GM21360 (cell line): ENCODE data around the gene ADORA1.

Source experiments
- ATAC-seq: cut with Tn5 transposase; IDR thresholded peaks from one replicate; pipeline ENCODE4 v1.9.1; 2021; ENCODE audit warnings: mild to moderate bottlenecking, moderate library complexity; ENCODE audit not compliant: unreplicated experiment

Gene ADORA1

DNA sequence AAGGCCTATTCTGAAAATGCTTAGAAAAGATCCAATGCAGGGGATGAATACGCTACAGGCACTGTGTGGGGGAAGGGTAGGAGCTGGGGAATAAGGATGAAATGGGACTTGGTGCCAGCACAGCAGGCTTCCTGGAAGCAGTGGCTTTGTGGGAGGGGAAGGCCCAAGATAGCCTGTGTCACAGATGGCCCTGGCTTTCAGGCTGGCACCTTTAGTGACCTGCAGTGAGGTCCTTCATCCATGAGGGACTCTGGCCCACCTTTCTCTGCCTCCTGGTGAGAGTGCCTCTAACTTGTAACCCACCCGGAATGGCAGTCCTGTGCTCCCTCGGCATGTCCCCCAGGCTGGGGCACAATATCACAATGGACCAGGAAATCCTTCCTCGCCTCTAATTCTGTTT lies 58.1 kb downstream of the ADORA1 start:
- no peak for ATAC-seq

DNA sequence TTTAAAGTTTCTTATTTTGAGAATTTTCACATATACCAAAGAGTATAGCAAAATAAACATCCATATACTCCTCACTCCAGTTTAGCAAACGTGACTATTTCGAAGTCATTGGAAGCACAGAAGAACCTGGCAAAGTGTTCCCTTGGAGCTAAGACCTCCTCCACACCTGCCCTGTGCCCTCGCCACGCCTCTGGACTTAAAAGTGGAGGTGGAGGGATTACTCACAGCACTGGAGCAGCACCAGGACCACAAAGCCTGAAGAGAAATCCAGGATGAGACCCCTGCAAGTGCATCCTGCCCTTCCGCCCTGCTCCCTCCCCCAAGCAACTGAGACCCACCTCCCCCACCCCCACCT lies 58.5 kb downstream of the ADORA1 start:
- ATAC-seq, result no peak

DNA sequence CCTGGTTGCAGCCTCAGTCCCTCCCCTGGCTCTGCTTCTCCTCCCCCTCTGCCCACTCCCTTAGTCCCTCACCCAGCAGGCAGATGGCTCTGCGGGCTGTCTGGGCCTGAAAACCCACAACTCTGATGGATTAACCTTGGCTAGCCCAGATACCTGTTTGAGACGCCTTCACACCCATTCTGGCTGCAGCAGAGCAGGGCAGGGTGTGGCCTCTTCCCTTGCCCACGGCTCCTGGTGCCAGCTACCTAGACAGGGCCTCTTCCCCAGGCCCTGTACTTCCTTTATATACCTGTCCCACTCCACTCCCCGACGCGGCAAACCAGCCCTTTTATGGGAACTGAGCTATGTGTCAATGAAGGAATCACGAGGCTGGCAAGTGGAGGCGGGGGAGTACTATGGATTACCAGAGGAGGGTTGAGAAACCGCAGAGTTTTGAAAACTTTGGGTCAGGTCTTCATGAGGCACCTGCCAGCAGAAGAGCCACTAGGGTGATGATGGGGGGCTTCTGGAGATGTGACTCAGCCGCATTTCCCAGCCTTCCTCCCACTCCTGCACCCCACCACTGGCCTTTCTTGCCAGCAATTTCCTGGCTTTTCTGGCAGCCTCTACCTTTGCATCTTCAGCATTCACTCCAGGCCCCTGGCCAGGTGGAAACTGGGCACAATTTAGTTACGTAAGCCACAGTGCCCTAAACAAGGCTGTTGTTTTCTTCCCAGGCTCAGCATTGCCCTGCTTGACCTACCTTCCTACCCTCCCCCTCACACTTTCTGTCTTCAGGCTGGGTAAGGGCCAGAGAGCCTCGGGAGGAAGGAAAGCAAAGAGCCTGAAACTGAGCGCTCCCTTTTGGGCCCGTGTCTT lies 59.1 kb downstream of the ADORA1 start, which contains the start of gene CHI3L1:
Gene CHI3L1 (minus strand): TSS at position 259 of the 858 bp plus-strand sequence. CDS start 81 bp downstream, at position 178.
- no peak for ATAC-seq

DNA sequence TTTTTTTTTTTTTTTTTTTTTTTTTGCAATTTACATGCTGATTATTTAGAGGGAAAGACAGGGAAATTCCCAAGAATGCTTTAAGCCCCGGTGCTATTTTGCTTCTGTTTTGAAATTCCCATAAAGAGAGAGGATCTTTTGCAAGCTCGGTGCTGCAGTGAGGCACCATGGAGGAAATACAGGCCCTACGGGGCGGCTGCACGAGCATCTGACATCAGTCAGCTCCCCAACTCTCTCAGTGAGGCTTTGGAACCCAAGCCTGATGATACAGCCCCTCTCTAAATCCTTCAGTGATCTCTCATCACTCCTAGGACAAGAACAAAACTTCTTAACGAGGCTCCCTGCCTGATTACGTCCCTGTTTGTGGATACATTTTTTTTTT lies 59.8 kb downstream of the ADORA1 start:
- no peak for ATAC-seq

DNA sequence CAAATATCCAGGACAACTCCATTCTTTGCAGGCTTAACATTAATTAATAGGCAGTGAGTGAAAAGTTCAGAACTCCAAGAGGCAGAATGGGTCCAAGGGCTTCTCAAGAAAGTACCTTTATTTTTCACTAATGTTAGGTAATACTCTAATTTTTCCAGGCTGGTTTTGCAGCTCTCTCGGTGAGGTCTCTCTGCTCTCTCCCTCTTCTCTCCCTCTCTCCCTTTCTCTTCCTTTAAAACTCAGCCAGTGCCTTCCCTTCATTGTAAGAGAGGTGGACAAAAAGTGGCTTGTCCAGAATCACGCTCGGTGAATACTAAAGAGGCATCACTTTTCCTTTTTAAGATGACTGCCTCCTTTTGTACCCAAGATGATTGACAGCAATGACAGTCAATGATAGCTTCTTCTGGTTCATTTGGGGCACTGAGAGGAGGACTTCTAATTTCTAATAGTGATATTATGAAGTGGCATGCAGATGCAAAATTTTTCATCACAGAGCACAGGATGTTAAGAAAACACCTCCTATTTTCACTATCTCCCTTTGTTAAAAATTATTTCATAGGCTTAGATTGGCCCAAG lies 60.3 kb downstream of the ADORA1 start:
- ATAC-seq, result no peak

DNA sequence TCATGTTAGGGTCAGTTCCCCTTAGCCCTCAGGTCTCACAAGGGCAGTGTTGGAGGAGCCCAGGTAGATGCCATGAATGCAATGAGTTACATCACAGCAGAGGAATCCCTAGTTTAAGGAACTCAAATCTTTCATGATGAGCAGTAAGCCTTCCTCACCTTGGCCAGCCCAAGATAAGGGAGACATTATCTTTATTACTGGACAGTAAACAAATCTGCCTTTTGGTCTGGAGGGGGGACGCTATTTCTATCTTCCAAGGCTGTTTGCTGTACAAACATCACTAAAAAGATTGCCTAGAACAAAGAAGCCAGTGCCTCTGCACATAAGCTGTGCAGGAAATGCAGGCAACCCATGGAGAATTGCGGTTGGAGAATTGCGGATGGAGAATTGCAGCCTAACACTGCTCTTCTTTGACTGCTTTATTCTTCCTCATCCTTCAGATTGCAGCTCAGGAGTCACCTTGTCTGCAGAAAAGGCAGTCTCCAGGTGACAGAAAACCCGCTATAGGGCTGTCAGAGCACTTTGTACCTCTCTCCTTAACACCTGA lies 61.2 kb downstream of the ADORA1 start:
- no peak for ATAC-seq

DNA sequence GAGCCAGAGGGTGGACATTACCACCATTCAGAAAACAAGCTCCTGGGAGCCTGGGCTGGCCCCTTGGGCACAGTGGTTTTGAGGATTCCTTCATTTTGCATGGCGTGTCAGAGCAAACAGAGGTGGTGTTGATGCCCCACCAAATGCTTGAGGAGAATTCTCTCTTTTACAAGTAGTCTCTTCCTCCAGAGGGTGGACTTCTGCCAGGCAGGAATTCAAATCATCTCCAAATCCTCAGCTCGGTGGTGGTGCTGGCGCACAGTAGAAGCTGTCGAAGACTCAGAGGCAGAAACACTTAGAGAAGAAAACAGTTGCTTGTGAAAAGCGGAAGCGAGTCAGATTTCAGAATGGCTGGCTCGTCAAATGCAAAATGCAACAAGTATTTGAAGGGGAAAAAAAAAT lies 62.4 kb downstream of the ADORA1 start:
- no peak for ATAC-seq

DNA sequence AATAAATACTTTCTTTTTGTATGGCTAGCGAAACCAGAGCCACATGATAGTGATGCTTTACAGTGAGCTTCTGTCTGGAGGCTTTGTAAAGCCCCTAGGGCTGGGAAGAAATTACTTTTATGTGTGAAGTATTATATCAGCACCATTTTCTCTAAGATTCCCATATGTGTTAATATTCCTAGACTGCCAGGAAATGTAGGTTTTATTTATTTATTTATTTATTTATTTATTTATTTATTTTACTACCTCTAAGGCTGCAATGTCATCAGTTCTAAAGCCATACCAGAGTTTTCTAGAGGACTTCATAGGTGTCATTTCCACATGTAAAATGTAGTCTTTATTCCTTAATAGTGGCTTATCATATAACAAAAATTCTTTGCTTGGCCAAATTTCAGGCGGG lies 63.4 kb downstream of the ADORA1 start:
- no peak for ATAC-seq

DNA sequence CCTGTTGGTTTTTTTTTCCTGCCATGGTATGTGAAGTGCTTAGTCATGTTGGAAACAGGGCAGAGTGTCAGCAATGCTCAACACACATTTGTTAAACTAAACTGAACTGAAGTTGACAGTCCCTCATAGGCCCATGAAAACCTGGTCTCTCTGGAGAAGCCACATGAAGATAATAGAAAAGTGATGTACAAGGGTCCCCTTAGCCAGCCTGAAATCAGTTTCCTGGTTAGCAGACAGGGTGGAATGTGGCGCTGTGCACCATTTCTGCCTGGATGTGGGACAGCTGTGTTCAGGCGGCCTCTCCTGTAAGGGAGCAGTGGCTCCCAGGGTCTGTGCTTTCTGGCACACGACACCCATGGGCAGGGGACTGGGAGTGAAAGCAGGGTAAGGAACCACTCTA lies 68.8 kb downstream of the ADORA1 start:
- ATAC-seq, result no peak

DNA sequence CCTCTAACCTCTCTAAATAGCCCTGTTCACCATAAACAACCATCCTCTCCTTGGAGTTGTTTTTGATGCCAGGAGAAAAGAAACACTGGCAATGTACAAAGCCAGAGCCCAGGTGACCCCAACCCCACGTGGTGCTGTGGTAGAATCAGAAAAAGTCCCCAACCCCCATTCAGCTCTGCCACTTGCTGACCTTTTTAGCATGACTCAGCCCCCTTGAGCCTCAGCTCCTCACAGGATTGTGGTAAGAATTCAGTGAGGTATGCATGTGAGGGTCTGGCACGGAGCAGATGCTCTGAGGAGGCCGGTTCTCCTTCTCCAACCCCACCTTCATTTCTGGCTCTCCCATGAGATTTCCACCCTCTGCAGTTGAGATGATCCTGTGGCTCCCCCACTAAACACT lies 70.1 kb downstream of the ADORA1 start:
- no peak for ATAC-seq

DNA sequence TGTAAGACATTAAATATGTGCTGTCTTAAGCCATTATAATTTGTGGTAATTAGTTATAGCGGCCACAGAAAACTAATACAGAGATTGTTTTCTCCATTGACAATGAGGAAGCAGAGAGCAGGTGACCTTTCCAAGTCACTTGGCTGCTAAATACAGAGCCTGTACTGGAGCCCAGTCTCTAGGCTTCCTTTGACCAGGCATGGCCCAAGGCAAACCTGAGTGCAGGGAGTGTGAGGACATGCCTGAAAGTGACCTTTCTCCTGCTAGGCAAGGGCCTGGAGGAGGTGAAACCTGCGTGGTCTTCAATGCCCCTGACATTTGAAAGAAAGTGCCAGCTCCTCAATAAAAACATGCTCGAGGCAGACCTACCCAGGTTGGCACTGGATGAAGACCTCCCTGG lies 71.5 kb downstream of the ADORA1 start:
- no peak for ATAC-seq

DNA sequence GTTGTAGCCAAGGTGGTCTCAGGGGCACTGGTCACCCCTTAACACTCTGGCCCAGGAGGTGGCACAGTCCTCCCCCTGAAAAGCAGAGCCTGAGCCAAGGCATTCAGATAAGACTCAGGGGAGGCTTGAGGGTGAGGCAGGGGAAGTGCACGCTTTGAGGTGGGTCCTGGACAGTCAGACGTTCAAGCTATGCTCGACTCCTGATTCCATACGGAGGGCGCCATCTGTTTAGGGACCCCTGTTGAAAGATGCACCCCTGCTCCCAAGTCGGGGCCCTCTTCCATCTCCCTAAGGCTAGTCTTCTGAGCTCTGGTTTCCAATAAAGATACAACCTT lies 71.9 kb downstream of the ADORA1 start:
- ATAC-seq, result no peak

DNA sequence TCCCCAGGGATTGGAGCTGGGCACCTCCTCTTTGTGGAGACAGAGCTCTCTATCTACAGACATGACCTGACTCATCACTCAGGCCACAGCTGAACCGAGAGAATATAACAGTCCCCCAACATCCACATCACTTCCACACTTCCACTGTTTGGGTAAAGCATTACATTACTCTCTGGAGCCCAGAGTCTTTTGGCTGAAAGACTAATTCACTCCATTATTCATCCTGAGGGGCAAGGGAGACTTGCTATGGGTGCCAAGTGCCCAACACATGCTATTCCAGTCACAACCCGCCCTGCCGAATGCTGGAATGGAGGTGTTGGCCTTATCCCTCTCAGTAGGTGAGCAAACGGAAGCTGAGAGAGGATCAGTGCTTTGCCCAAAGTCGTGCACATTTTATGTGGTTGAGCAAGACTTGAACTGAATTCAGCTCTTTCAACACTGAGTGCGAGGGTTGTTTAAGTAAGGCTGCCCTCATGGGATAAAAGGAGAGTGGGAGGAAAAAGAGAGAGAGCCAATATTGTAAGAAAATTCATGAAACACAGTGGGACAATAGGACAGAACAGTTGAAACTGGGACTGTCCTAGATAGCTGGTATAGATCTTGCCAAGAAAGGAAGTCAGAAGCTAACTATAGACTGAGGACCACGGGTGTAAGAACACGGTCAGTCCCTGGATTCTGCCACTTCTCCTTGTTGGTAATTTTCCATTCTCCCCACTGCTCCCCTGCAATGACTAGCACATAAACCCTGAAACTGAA lies 72.5 kb downstream of the ADORA1 start:
- ATAC-seq, result no peak

DNA sequence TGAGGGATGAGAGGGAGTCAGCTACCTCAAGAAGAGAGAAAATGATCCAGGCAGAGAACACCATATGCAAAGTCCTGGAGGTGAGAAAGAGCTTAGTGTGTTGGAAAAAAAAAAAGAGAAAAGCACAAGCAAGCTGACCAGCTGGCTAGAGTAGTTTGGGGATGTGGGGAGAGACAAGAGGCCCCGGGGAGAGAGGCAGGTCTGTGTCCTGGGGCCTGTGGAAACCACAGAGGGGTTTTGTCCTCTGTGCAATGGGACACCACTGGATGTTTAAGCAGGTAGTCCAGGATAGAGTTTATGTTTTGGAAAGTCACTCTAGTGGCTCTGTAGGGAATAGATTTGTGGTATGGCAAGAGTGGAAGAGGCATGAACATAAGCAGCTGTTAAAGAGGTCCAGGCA lies 73.4 kb downstream of the ADORA1 start:
- no peak for ATAC-seq

DNA sequence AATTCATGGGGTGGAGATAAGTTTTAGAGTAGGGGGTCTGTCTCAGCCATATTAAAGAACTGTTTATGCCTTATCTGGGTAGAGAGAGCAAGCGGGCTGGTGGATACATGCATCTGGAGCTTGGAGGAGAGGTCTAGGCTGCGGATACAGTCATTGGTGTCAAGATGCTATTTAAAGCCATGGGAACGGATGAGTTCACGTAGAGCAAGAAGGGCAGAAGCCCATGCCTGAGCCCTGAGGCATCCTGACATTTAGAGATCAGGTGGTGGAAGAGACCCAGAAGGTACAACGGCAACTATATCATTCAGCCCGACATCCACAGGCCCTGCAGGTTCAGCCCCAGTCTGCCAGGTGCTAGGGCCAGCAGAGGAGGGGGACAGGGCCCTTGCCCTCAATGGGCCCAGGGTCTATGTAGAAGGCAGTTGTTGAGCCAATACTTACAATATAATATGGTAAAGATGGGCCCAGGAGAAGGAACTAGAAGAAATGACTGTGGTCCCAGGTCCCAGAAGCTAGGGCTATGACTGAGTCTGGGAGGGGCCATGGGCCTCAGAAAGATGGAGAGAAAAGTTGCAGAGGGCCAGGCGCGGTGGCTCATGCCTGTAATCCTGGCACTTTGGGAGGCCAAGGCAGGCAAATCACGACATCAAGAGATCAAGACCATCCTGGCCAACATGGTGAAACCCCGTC lies 74.1 kb downstream of the ADORA1 start:
- ATAC-seq, result no peak

DNA sequence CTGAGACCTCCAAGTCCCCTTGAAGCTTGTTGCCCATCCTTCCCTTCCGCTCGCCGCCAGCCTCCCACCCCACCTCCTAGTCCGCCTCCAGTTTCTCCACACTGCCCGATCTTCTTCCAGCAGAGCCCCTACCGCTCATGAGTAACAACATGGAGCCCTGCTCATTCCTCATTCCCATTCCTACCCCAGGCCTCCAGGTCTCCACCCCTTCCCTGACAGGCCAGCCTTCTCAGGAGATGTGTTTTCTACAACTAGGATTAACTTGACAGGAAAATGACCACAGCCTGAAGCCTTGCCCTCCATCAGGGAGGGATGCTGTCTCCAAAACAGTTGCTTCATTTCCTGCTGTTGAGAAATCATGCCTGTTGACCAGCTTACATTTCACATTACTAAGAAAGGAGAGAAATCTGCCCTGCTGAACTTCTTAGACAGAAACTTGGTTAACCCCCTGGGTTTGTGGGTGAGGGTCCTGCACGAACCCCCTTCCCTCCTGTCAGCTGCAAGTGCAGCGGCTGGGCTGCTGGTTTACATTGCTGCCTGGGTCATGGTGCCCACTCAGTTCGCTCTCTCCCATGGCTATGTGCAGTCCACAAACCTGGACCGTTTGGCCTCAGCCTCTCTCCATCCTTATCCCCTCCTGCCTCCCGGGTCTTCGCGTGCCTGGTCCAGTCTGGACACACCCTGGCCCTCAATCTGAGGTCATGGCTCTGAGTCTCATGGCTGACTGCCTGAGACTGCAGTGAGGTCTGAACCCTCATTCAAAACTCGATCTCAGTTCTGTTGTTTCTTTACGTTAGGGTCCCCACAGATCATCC lies 75.1 kb downstream of the ADORA1 start:
- no peak for ATAC-seq

DNA sequence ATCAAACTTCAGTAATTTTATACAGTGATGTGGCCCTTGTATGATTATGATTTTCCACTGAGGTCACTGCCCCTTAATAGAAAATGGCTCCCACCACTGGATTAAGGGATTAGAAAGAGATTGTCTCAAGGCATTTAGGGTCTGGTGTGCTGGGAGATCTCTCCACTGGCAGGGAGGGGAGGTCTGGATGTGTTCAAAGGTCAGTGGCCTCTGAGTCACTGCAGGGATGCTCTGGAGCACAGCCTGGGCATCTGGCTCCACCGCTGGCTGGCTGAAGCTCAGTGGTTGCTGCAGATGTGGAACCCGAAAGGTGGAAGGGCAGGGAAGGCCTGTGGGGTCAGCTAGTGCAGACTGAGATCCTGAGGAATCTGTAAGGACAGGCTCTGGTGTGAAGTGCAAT lies 77.2 kb downstream of the ADORA1 start:
- ATAC-seq, result no peak

DNA sequence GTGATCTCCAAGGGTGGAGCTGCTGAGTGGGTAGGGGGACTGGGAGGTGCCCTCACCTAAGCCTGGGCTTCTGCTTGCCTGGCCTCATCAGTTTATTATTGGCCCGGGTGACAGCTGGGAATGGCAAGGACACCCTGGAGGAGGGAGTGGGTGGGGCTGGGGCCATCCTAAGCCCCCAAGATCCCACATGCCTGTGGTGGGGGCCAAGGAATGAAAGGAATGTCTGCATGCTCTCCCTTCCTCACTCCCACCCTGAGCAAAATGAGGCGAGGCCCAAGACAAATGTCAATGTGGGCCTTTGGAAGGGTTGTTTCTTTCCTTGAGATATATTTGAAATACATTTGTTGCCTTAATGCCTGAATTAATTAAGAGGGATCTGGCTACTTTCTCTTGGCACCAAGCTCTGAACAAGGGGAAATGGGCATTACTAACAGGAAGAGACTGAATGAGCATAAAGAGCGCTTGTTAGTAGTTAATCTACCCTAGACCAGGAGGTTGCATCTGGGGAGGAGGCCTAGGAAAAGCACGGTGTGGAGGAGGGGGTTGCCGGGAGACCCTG lies 78.7 kb downstream of the ADORA1 start:
- no peak for ATAC-seq

DNA sequence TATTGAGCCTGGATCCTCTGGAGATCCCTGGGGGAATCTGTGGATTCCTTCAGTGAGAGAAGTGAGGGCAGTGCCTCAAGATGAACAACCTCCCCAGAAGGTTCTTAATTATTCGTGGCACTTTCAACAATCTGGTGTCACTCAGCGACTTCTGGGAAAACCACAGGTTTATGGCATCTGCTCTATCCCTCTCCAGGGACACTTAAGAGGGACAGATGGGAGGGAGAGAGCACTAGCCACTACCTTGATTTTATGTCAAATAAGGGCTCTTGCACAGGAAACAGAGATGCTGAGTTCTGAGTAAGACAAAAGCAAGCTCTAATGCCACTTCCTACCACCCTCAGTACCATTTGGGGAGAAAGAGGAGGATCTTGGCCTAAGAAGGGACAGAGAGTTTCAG lies 80.2 kb downstream of the ADORA1 start:
- no peak for ATAC-seq

DNA sequence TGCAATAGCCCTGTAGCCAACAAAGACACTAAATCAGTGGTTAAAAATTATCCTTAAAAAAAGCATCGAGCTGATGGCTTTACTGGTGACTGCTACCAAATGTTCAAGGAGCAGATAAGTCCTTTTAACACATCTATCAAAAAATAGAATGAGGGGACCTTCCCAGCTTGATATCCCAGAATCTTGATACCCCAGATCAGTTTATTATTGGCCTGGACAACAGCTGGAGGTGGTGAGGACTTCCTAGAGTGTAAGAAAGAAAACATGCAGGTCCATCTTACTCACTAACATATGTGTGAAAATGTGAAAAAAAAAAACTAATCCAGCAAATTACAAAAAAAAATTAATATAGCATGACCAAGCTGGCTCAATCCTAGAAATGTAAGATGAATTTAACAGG lies 80.7 kb downstream of the ADORA1 start:
- no peak for ATAC-seq
